Limb (tissue), 2 donors: ENCODE results near the gene IFITM10.
"Not testable (repeated sequence)": the region's sequence is repeated elsewhere in the genome, so short reads cannot be mapped to it uniquely, and the experiment has no call there.

Experiments
- DNase-seq, 2 donors: peaks; one replicate each; pipeline ENCODE4 v3.0.0-alpha.2; 2016; ENCODE audit errors: extremely low spot score in 2 of 2

The IFITM10 gene

GRCh38 chr11:1692708-1693326, 57.6 kb downstream of the IFITM10 start:
- DNase-seq: no peak

DNA sequence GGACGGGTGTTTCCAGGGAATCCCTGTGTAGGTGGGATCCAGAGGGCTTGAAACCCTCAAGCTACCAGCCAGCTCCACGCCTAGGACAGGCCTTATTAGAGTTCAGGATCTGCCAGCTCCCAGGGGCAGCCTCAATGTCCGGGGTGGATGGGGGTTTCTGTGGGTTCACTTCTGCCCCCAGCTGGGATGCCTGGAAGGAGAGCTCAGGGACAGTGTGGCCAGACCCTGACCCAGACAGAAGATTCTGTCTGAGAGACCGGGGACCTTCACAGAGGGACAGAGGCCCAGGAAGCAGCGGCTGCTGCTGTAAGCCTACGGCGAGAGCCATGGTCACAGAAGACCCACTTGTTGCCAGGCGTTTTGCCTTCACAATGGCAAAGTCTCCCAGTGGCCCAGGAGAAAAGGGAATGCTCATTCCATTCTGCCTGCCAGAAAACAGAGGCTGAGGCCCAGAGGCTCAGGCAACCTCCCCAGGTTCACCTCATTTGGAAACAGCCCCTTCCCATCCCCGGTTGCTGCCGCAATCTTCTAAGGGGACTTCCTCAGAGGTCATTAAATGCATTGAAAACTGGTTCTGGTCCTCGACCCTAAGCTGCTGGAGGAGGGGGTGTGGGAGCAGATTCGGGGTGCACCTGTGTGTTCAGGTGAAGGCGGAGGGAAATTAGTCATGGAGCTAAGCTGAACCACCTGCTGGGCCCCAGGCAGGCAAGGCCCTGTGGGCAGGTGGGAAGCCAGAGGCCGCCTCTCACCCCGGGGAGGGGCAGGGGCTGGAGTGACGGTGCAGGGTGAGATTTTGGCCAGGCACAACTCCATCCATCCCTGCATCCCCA, 58.3 kb downstream of the IFITM10 start:
- DNase-seq: no peak

- DNase-seq: no peak
Measured at GRCh38 chr11:1691026-1691877, 59.1 kb downstream of the IFITM10 start.

GRCh38 chr11:1690167-1691025, 60.0 kb downstream of the IFITM10 start:
- DNase-seq: no peak

DNA sequence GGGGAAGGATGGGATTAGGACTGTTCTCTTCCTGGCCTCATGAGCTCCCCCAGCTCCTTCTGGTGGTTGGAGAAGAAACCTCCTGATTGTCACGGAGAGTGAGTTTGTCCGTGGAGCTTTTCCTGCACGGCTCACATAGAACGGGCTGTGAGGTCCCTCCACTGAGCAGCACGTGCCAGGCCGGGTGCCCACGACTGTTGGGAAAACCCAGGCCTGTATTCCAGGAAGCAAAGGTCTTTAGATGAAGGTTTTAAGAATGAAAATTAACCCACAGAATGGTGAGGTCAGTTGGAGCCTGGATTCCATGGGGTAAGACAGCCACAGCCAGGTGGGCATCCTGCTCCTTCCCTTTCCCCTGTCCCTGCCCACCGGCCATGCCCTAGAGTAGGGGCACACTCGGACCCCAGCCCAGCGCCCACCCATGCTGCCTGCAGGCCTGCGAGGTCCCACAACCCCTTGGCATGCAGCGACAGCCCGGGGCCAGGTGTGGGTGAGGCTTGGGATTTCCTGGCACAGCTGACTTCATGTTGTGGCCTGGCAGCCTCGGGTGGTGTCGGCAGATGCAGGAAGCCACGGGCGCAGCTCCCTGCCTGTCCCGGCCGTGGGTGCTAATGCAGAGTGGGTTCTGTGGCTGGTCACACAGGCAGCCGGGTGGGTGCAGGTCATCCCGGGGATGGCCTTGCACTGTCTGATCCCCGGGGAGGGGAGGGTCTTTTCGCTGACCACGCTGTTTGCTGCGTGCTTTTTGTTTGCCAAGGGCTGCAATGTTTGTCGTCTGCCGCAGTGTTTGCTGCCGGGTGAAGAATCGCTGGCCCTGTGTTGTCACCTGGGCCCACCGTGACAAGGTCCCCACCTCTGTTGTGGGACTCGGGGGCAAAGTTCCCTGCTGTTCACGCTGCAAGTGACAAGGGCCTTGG, 60.9 kb downstream of the IFITM10 start:
- not testable (repeated sequence) for DNase-seq

GRCh38 chr11:1688336-1688947, 62.0 kb downstream of the IFITM10 start:
- DNase-seq: not testable (repeated sequence)

DNA sequence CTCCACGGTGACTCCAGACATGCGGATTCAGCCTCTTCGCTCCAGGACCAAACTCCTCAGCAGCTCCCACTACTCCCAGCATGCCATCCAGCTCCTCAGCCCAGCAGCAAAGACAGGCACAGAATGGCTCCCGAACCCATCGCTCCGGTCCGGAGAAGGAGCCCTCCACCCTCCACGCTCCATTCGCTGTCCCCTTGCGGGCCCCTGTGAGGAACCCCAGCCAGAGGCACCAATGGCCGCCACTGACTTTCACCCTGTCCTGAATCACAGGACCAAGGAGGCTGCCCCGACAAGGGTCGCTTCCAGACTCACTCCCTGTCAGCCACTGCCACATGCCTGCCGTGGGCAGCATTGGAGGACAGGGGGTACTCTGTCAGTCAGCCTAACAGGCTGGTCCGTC, 64.2 kb downstream of the IFITM10 start:
- not testable (repeated sequence) for DNase-seq

GRCh38 chr11:1684886-1685874, 65.2 kb downstream of the IFITM10 start:
- not testable (repeated sequence) for DNase-seq

DNA sequence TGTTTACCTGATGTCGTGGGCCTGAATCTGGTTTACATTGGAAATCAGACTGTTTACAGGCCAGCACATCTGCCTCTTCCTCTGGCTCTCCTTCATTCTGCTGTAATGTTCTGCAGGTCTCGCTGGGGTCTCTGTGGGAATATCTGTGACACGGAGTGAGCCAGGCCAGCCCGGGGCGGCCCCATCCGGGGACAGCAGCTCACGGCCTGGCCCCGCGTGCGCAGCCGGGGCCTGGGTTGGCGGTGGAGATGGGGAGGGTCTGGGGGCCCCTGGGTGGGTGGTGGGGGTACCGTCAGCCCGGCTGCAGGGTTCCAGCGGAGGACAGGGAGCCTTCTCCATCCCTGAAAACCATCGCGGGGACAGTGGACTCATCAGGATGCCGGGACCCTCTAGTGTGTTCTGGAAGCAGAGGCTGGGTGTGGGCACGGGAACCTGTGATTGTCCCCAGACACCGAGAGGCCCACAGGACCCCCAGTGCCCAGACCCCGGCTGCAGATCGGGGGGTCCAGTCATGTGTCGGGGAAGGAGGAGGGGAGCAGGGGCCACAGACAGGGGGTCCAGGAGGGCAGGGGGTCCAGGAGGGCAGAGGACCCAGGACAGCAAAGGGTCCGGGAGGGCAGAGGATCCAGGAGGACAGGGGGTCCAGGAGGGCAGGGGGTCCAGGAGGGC, 66.4 kb downstream of the IFITM10 start:
- not testable (repeated sequence) for DNase-seq

GRCh38 chr11:1683216-1683615, 67.2 kb downstream of the IFITM10 start:
- DNase-seq: not testable (repeated sequence)
